Loucy (cell line): ENCODE data around the gene UTP20.

ENCODE experiments used
- EZH2phosphoT487 ChIP-seq: fragments of 200-600 bp; IDR thresholded peaks from 2 replicates; pipeline ENCODE4 v1.6.1; 2018; ENCODE audit warnings: antibody characterized with exemption, mild to moderate bottlenecking, moderate library complexity, borderline replicate concordance
- TF ChIP-seq, protein P1 (sequence below): fragments of 200-600 bp; sonication (generic); conservative IDR thresholded peaks from 2 replicates; pipeline ENCODE4 v1.5.1; 2014; ENCODE audit warnings: mild to moderate bottlenecking, antibody characterized with exemption, low read length

DNA sequence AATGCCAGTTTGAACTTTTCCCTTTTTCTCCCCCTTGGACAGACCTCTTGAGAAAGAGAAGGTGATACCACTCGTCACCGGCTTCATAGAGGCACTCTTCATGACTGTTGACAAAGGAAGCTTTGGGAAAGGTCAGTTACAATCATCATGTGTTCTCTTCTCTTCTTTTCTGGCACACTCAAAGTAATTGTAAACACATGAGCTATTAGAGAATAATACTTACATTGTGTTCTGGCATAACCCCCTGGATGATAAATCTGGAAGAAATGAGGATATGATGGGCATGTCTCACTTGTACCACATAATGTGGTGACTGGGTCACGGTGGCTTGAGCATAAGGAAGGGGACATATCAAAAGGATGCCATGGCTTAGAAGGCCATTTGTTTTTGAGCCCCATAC is 20.0 kb downstream of the UTP20 start:
- TF ChIP-seq, protein P1, sequence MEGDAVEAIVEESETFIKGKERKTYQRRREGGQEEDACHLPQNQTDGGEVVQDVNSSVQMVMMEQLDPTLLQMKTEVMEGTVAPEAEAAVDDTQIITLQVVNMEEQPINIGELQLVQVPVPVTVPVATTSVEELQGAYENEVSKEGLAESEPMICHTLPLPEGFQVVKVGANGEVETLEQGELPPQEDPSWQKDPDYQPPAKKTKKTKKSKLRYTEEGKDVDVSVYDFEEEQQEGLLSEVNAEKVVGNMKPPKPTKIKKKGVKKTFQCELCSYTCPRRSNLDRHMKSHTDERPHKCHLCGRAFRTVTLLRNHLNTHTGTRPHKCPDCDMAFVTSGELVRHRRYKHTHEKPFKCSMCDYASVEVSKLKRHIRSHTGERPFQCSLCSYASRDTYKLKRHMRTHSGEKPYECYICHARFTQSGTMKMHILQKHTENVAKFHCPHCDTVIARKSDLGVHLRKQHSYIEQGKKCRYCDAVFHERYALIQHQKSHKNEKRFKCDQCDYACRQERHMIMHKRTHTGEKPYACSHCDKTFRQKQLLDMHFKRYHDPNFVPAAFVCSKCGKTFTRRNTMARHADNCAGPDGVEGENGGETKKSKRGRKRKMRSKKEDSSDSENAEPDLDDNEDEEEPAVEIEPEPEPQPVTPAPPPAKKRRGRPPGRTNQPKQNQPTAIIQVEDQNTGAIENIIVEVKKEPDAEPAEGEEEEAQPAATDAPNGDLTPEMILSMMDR: no peak
- no peak for TF ChIP-seq EZH2phosphoT487
